K562 (cell line): Measurements from ENCODE around the gene ZDHHC14. TPM values are rescaled to one million over a fixed set of nuclear protein-coding genes. Genes with fewer than 3 reads are reported as not detected.
A peak's percentile ranks its signal among the peaks of the same experiment; 100 is the strongest.

ENCODE experiments used
- ATAC-seq: fragments of 200-7000 bp; cut with Tn5 transposase; 3 replicates; pipeline ENCODE4 v1.9.1; 2020; ENCODE audit warnings: moderate library complexity
- BruUV-seq: library from RNA; stranded (reverse); fragments of 400-500 nt; replicated peaks from 2 replicates; lab custom pipeline; 2021; lab: Mats Ljungman, UMichigan
- CTCF ChIA-PET: fragments of 300-600 bp; formaldehyde crosslinking; extraction: SDS; loops from one replicate; lab custom pipeline; 2021; ENCODE audit warnings: low intra/inter-chr PET ratio; lab: Yijun Ruan, JAX
- POLR2A ChIA-PET: fragments of 300-600, 350-650 bp; sonication (Branson Sonifier 250); formaldehyde crosslinking; extraction: SDS; loops from one replicate; lab custom pipeline; 2021; ENCODE audit warnings: antibody characterized with exemption, inconsistent platforms; lab: Yijun Ruan, JAX
- DNase-seq, 4 experiments: peaks; one replicate each; pipeline versions ENCODE4 v3.0.0 to v3.0.0-alpha.2; 2011 to 2018; ENCODE audit warnings: low spot score in 3 of 4, mixed read lengths in 3 of 4; ENCODE audit errors: extremely low read depth in 1 of 4
- FAIRE-seq: peaks from 2 replicates; lab custom pipeline; 2011; peaks lifted over from hg19 to GRCh38; lab: Jason Lieb, UNC
- H2AFZ ChIP-seq: 2 replicates; pipeline ENCODE4 v1.6.0; 2011; ENCODE audit warnings: low read depth, low read length, control low read depth, inconsistent platforms
- H3K27ac ChIP-seq: fragments of 200-600 bp; 3 replicates; pipeline ENCODE4 v1.8.0; 2011; ENCODE audit warnings: low read depth, mild to moderate bottlenecking, control low read depth, inconsistent platforms, low read length, moderate library complexity, mixed read lengths; ENCODE audit errors: extremely low read depth
- H3K27me3 ChIP-seq, 2 experiments: fragments of 300-600 bp in 1 of 2; 2 replicates in 1 of 2; 3 replicates in 1 of 2; pipeline versions ENCODE4 v1.6.0 to v1.8.0; 2011; ENCODE audit warnings: inconsistent platforms in 2 of 2, low read length in 2 of 2, mild to moderate bottlenecking in 1 of 2, mixed read lengths in 1 of 2, moderate library complexity in 1 of 2; ENCODE audit not compliant: control insufficient read depth in 2 of 2, insufficient read depth in 2 of 2
- H3K36me3 ChIP-seq: fragments of 300-600 bp; 3 replicates; pipeline ENCODE4 v1.8.0; 2011; ENCODE audit warnings: mild to moderate bottlenecking, low read length, inconsistent platforms; ENCODE audit not compliant: control insufficient read depth, insufficient read depth
- H3K4me1 ChIP-seq, 2 experiments: fragments of 200-600 bp in 1 of 2; replicated peaks in 1 of 2; 2 replicates in 1 of 2; 3 replicates in 1 of 2; pipeline versions ENCODE4 v1.5.1 to v1.8.0; 2011; ENCODE audit warnings: inconsistent platforms in 2 of 2, low read length in 2 of 2, mild to moderate bottlenecking in 1 of 2, mixed read lengths in 1 of 2, moderate library complexity in 1 of 2; ENCODE audit not compliant: control insufficient read depth in 2 of 2, insufficient read depth in 2 of 2
- H3K4me2 ChIP-seq: 2 replicates; pipeline ENCODE4 v1.6.1; 2011; ENCODE audit warnings: low read length, control low read depth, inconsistent platforms, mixed read lengths; ENCODE audit not compliant: insufficient read depth
- H3K4me3 ChIP-seq: fragments of 200-600 bp; sonication (generic), shearing (Covaris generic); 2 replicates; pipeline ENCODE4 v1.5.1; 2016; ENCODE audit warnings: control low read depth, inconsistent platforms
- H3K79me2 ChIP-seq: fragments of 200-600 bp; 3 replicates; pipeline ENCODE4 v1.8.0; 2011; ENCODE audit warnings: low read length, inconsistent platforms; ENCODE audit not compliant: control insufficient read depth, insufficient read depth
- H3K9ac ChIP-seq, 2 experiments: 2 replicates each; pipeline versions ENCODE4 v1.6.0 to v1.6.1; 2011; ENCODE audit warnings: low read depth in 2 of 2, low read length in 2 of 2, control low read depth in 1 of 2, inconsistent platforms in 1 of 2, mild to moderate bottlenecking in 1 of 2, mixed read lengths in 1 of 2; ENCODE audit not compliant: insufficient read depth in 1 of 2
- H3K9me1 ChIP-seq: one replicate; pipeline ENCODE4 v1.6.0; 2011; ENCODE audit warnings: inconsistent platforms, mild to moderate bottlenecking, low read length, moderate library complexity; ENCODE audit not compliant: control insufficient read depth, insufficient read depth
- H3K9me3 ChIP-seq: replicated peaks from 2 replicates; pipeline ENCODE4 v1.5.1; 2011; ENCODE audit warnings: low read depth, low read length, inconsistent platforms; ENCODE audit not compliant: control insufficient read depth, insufficient read depth
- H4K20me1 ChIP-seq: replicated peaks from 2 replicates; pipeline ENCODE4 v1.6.1; 2011; ENCODE audit warnings: low read length, inconsistent platforms, mixed read lengths; ENCODE audit not compliant: control insufficient read depth, insufficient read depth
- BRD9 ChIP-seq: fragments of 450-650 bp; IDR thresholded peaks from 2 replicates; pipeline ENCODE4 v1.6.1; 2018; ENCODE audit warnings: low read depth; ENCODE audit not compliant: partially characterized antibody
- CREBBP ChIP-seq: IDR thresholded peaks from one replicate; pipeline ENCODE4 v1.6.1; 2012; ENCODE audit warnings: low read depth, mild to moderate bottlenecking, control low read depth, inconsistent platforms, low read length
- DPF2 ChIP-seq: fragments of 450-650 bp; IDR thresholded peaks from 2 replicates; pipeline ENCODE4 v1.6.1; 2016
- L3MBTL2 ChIP-seq: fragments of 450-650 bp; IDR thresholded peaks from 2 replicates; pipeline ENCODE4 v1.6.1; 2016; ENCODE audit warnings: mild to moderate bottlenecking, moderate library complexity
- MAZ ChIP-seq, 2 experiments: fragments of 450-650 bp in 1 of 2; sonication (generic) in 1 of 2; formaldehyde crosslinking; IDR thresholded peaks in 1 of 2; conservative IDR thresholded peaks in 1 of 2; 2 replicates each; pipeline versions ENCODE4 v1.4.0 to v1.5.0; 2020; ENCODE audit warnings: mild to moderate bottlenecking in 1 of 2, missing genetic modification reagents in 1 of 2
- SOX6 ChIP-seq: fragments of 450-650 bp; IDR thresholded peaks from 2 replicates; pipeline ENCODE4 v1.6.1; 2014; ENCODE audit warnings: mild to moderate bottlenecking
- TEAD4 ChIP-seq, 2 experiments: sonication (generic) in 1 of 2; formaldehyde crosslinking in 1 of 2; IDR thresholded peaks; 2 replicates each; pipeline versions ENCODE4 v1.6.1 to v1.8.0; 2012 to 2022; ENCODE audit warnings: borderline replicate concordance in 1 of 2, inconsistent platforms in 1 of 2, low read length in 1 of 2, mild to moderate bottlenecking in 1 of 2, missing genetic modification reagents in 1 of 2
- TFAP4 ChIP-seq: sonication (generic); formaldehyde crosslinking; IDR thresholded peaks from 2 replicates; pipeline ENCODE4 v1.8.0; 2022; ENCODE audit warnings: missing genetic modification reagents, mild to moderate bottlenecking, moderate library complexity, borderline replicate concordance
- ZBTB7A ChIP-seq: IDR thresholded peaks from 2 replicates; pipeline ENCODE4 v1.6.1; 2011; ENCODE audit warnings: low read depth, mild to moderate bottlenecking, low read length, moderate library complexity, borderline replicate concordance; ENCODE audit not compliant: control insufficient read depth
- ZBTB9 ChIP-seq: fragments of 450-650 bp; formaldehyde crosslinking; IDR thresholded peaks from 2 replicates; pipeline ENCODE4 v1.4.0; 2020; ENCODE audit warnings: mild to moderate bottlenecking, moderate library complexity
- ZC3H8 ChIP-seq: fragments of 450-650 bp; IDR thresholded peaks from 2 replicates; pipeline ENCODE4 v1.6.1; 2017
- ZNF175 ChIP-seq: fragments of 200-800 bp; sonication (Bioruptor generic); IDR thresholded peaks from 2 replicates; pipeline ENCODE4 v1.6.1; 2016; ENCODE audit warnings: low read depth, mild to moderate bottlenecking, missing genetic modification characterization, missing compliant biosample characterization
- ZNF239 ChIP-seq: fragments of 250-450 bp; sonication (Bioruptor Pico); IDR thresholded peaks from 2 replicates; pipeline ENCODE4 v1.4.0; 2020; ENCODE audit warnings: mild to moderate bottlenecking
- ZNF444 ChIP-seq: fragments of 250-450 bp; sonication (Bioruptor Pico); IDR thresholded peaks from 2 replicates; pipeline ENCODE4 v1.4.0; 2020; ENCODE audit warnings: mild to moderate bottlenecking, moderate library complexity
- ZNF766 ChIP-seq: fragments of 200-800 bp; sonication (Bioruptor generic); conservative IDR thresholded peaks from 2 replicates; pipeline ENCODE4 v1.6.1; 2016; ENCODE audit warnings: missing genetic modification characterization, missing compliant biosample characterization
- WGBS: fragments of 100-300 bp; shearing (Covaris generic); methylation state at CpG from one replicate; pipeline ENCODE4 v1.1.6; 2016; ENCODE audit warnings: low coverage, mixed read lengths; ENCODE audit not compliant: insufficient coverage; ENCODE audit errors: missing lambda C conversion rate; 5-methylcytosine and 5-hydroxymethylcytosine counted together
- in situ Hi-C: fragments of 300-500 bp; cut with MboI; formaldehyde crosslinking; loops from 4 replicates; pipeline ENCODE4 v1.15.0; 2018; ENCODE audit warnings: inconsistent platforms, mixed read lengths
- intact Hi-C: fragments of 100-400 bp; cut with micrococcal nuclease; formaldehyde crosslinking; loops from 2 replicates; pipeline ENCODE4 v1.14.2; 2022
- polyA plus RNA-seq, 8 experiments: library from polyadenylated mRNA; depleted of rRNA in 4 of 8; stranded (reverse) in 5 of 8; unstranded in 3 of 8; fragments of >200 nt; fragmentation: Nextera tagmentation in 2 of 8; fragmentation: Illumina TruSeq in 1 of 8; extraction: Ambion mirVana in 2 of 8; extraction: Trizol in 1 of 8; gene quantifications; 2 replicates each; pipeline versions ENCODE4 v1.2.1 to v1.2.3, GENCODE V29; 2011 to 2014; ENCODE audit warnings: inconsistent platforms in 1 of 8, missing spikeins in 1 of 8
- total RNA-seq, 7 experiments: library from RNA; depleted of rRNA in 6 of 7; stranded (reverse); fragments of >200 nt in 6 of 7; fragmentation: Illumina TruSeq in 2 of 7; extraction: Trizol in 2 of 7; gene quantifications; 2 replicates each; pipeline versions ENCODE4 v1.2.1 to v1.2.3, GENCODE V29; 2011 to 2021; ENCODE audit warnings: low replicate concordance in 1 of 7
- TF ChIP-seq, protein P1 (sequence below), 3 experiments: fragments of 200-800 bp in 1 of 3; sonication (Bioruptor generic) in 1 of 3; sonication (generic) in 1 of 3; formaldehyde crosslinking in 1 of 3; IDR thresholded peaks; 2 replicates each; pipeline versions ENCODE4 v1.6.1 to v1.8.0; 2016 to 2022; ENCODE audit warnings: mild to moderate bottlenecking in 2 of 3, missing compliant biosample characterization in 2 of 3, missing genetic modification characterization in 2 of 3, missing genetic modification reagents in 1 of 3

ZDHHC14 gene
- total and polyA plus RNA-seq, 9 of the 15 experiments (the other 6 are each of a cell fraction or from before 2014, with no cell fraction given): 0.92 to 23.1 (median 13.8) TPM

DNA sequence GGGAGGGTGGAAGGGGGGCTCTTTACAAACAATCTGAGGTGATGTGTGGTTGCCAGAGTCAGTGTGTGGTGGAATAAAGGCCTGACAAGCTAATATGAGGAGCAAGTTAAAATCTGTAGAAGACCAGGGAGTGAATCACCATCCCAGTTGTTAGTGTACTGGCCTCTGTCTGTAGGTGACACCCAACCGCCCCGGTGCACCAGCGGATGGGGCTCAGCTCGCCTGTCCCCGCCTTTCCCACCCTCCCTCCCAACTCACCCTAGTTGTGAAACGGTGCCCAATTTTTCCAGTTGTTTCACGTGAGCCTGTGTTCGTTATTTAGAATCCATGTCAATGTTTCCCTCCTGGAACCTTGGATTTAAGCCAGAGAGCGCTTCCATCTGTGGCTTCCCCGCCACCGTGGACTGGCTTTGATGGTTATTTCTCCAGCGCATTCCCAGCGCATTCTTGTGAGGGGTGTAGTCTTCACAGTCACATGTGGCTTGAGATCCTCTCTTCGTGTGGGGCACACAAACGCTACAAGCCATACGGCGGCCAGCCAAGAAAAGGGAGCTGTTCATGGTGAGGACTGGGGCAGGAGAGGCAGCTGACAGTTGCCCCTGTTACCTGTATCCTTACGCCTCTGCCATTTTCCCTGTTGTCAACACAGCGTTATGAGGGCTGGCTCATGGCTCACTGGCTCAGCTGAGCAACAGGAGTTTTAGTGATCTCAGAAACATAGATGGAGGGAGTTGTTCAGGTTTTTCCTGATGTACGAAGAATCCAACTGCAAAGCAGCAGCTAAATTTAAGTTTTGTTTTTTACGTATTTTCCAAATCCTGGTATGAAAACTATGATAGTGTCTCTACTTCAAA is 137.6 kb downstream of the ZDHHC14 start:
- ChIA-PET CTCF (no interaction called here), POLR2A (interaction anchor here (0.6 to 2.6 kb wide), 16 partner anchors 9 to 355 kb away, joined by 3 to 13 read pairs (median 4); partner anchors contain the start of gene TMEM242)
- H3K9me3 ChIP-seq: no peaks in the 10 kb centered on the region
- H3K4me1 ChIP-seq: peaks cover 62 to 72% of the 10 kb centered on the region in 2 experiments
- H3K9me1 ChIP-seq: no peaks in the 10 kb centered on the region
- ATAC-seq: peak; percentile 13
- H3K4me2 ChIP-seq: peak overlapping the region; percentile 82
- peak overlapping the region; percentile 91 for H2AFZ ChIP-seq
- DNase-seq: peak; percentile 75 to 81 (median 79)
- no TSS peak for BruUV-seq
- peak overlapping the region; percentile 84 for H3K27ac ChIP-seq
- WGBS: 14% methylated on average over 18 of the region's 21 CpGs
- in situ Hi-C loops (no loop called here), intact Hi-C loops (loop anchor here (5.0 to 10.0 kb wide), 3 partner anchors 136 to 1874 kb away; partner anchors contain the start of gene ZDHHC14)
- H3K4me3 ChIP-seq: no peak overlapping the region
- H3K27me3 ChIP-seq: no peaks in the 10 kb centered on the region
- no peaks in the 10 kb centered on the region for H4K20me1 ChIP-seq
- H3K9ac ChIP-seq: peak overlapping the region; percentile 70 to 88; a peak in 3 of 4 replicates
- peak; percentile 65 for FAIRE-seq
- peaks cover 69% of the 10 kb centered on the region for H3K79me2 ChIP-seq
- H3K36me3 ChIP-seq: peaks cover 3% of the 10 kb centered on the region; the same call in 1 of the 3 replicates
- TF ChIP-seq L3MBTL2: peak; percentile 91
- no peak for TF ChIP-seq CREBBP
- TF ChIP-seq, protein P1, sequence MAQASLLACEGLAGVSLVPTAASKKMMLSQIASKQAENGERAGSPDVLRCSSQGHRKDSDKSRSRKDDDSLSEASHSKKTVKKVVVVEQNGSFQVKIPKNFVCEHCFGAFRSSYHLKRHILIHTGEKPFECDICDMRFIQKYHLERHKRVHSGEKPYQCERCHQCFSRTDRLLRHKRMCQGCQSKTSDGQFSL (CRISPR knock-in tag; IDR thresholded peaks at IDR 0.05): no peak
- TF ChIP-seq, protein P1 (tag; IDR thresholded peaks at IDR 0.05): no peak
- no peak for TF ChIP-seq ZNF239 (CRISPR knock-in tag)
- peak; percentile 86 for TF ChIP-seq TEAD4 (IDR thresholded peaks at IDR 0.05; ENCODE audit: low read length)
- no peak for TF ChIP-seq TEAD4 (CRISPR knock-in tag; IDR thresholded peaks at IDR 0.05; ENCODE audit: borderline replicate concordance)
- TF ChIP-seq SOX6: peak; percentile 20; the same call in 1 of the 2 replicates
- TF ChIP-seq ZBTB7A: no peak
- TF ChIP-seq ZNF444 (CRISPR knock-in tag): no peak
- peak; percentile 70; the same call in 1 of the 2 replicates for TF ChIP-seq ZNF175 (CRISPR knock-in tag)
- peak; percentile 90 for TF ChIP-seq TFAP4 (CRISPR knock-in tag)
- peak; percentile 62 for TF ChIP-seq BRD9
- TF ChIP-seq ZC3H8: no peak
- peak; percentile 69; the same call in 1 of the 2 replicates for TF ChIP-seq ZNF766 (CRISPR knock-in tag)
- TF ChIP-seq ZBTB9 (CRISPR knock-in tag): 0 out of 2 replicates have a peak, but pooled peaks have one; percentile 56
- peak; percentile 56; the same call in 1 of the 2 replicates for TF ChIP-seq DPF2
- peak in 1 of 2 experiments; percentile 36; a peak in 1 of 4 replicates for TF ChIP-seq MAZ (CRISPR knock-in tag; conservative IDR thresholded peaks at IDR 0.05 in 1 of 2, IDR thresholded peaks at IDR 0.05 in 1 of 2)
